Heart right ventricle (tissue), 16 donors: ENCODE data around the gene DHH. TPM values are rescaled to one million over a fixed set of nuclear protein-coding genes. Genes with fewer than 3 reads are reported as not detected.
"Not testable (repeated sequence)": the region's sequence is repeated elsewhere in the genome, so short reads cannot be mapped to it uniquely, and the experiment has no call there.

Source experiments
- ATAC-seq, 8 donors: fragments of 200-7000 bp; cut with Tn5 transposase; one replicate each; pipeline ENCODE4 v1.9.1; 2020; ENCODE audit warnings: mild to moderate bottlenecking in 8 of 8, moderate library complexity in 8 of 8, moderate number of reproducible peaks in 1 of 8
- DNase-seq, 2 donors: peaks; one replicate each; pipeline ENCODE4 v3.0.0-alpha.2; 2020
- H3K27ac ChIP-seq, 10 donors: fragments of 200-600 bp; sonication (generic) in 2 of 10; one replicate each; pipeline versions ENCODE4 v1.5.0 to v1.8.0; 2020 to 2022; ENCODE audit warnings: mild to moderate bottlenecking in 3 of 10
- H3K27me3 ChIP-seq, 7 donors: fragments of 200-600 bp; one replicate each; pipeline ENCODE4 v1.8.0; 2021 to 2022; ENCODE audit warnings: mild to moderate bottlenecking in 2 of 7
- H3K36me3 ChIP-seq, 9 donors: fragments of 200-600 bp; sonication (generic) in 1 of 9; one replicate each; pipeline versions ENCODE4 v1.5.0 to v1.8.0; 2020 to 2022; ENCODE audit warnings: mild to moderate bottlenecking in 2 of 9
- H3K4me1 ChIP-seq, 9 donors: fragments of 200-600 bp; sonication (generic) in 1 of 9; one replicate each; pipeline versions ENCODE4 v1.5.0 to v1.8.0; 2020 to 2022; ENCODE audit warnings: mild to moderate bottlenecking in 4 of 9
- H3K4me3 ChIP-seq, 10 donors: fragments of 200-600 bp; sonication (generic) in 2 of 10; one replicate each; pipeline versions ENCODE4 v1.5.0 to v1.8.0; 2020 to 2022; ENCODE audit warnings: mild to moderate bottlenecking in 7 of 10, moderate library complexity in 2 of 10
- H3K9me3 ChIP-seq, 11 donors: fragments of 200-600 bp in 10 of 11; sonication (generic) in 2 of 11; one replicate each; pipeline versions ENCODE4 v1.5.0 to v1.8.0; 2013 to 2022; ENCODE audit warnings: mild to moderate bottlenecking in 2 of 11, control low read depth in 1 of 11, moderate library complexity in 1 of 11
- CTCF ChIP-seq, 9 donors: fragments of 200-600 bp; sonication (generic) in 2 of 9; IDR thresholded peaks; one replicate each; pipeline versions ENCODE4 v1.5.0 to v1.8.0; 2021 to 2022; ENCODE audit warnings: antibody characterized with exemption in 9 of 9, mild to moderate bottlenecking in 5 of 9, moderate library complexity in 1 of 9
- WGBS, 2 donors: extraction: QIAGEN DNeasy Blood & Tissue Kit; methylation state at CpG; one replicate each; pipeline ENCODE4 v1.1.7; 2013; ENCODE audit warnings: inconsistent platforms in 1 of 2; 5-methylcytosine and 5-hydroxymethylcytosine counted together
- intact Hi-C, 10 donors: fragments of 100-400 bp; cut with DNase I; formaldehyde crosslinking; loops; one replicate each; pipeline versions ENCODE4 v1.11.1 to v1.14.2; 2022
- polyA plus RNA-seq, 2 donors: library from polyadenylated mRNA; stranded (reverse); fragments of 200-250 nt; gene quantifications; one replicate each; pipeline ENCODE4 v1.2.3, GENCODE V29; 2013
- total RNA-seq, 10 donors: library from RNA; stranded (reverse); fragmentation: NEBNext Ultra II Directional in 3 of 10; extraction: Animal tissue kit (Norgen Biotek cat#: 25700) in 3 of 10; gene quantifications; one replicate each; pipeline versions ENCODE4 v1.2.1 to v1.2.4, GENCODE V29; 2021 to 2023
- donor health status: Arrhythmogenic right ventricular cardiomyopathy.
- donor health status: ischemic (EF 13 %, LVEDD 7.1; RV severe dilation, severe dysfunction).
- donor health status: healthy with polysubstance abuse.
- donor health status: DM: no; HTN: yes; CAD: no.
- donor health status: DM: no; HTN: no; CAD: no.
- donor health status: ischemic (EF 25% LVEDD 6.9; RV normal size, moderate dysfunction).
- donor health status: ischemic (EF 25% LVEDD 5.7; RV mildly dilated, moderate dysfunction).
- donor health status: healthy.
- donor health status: DM: yes; HTN: yes; CAD: no.
- donor health status: Ischemic cardiomyopathy.
- donor health status: ischemic (EF 35%, LVEDD 5.7; RV mildly dilated, moderate dysfunction).
- donor health status: nonischemic (EF 11% LVEDD 7.7; RV severe dilation, severe dysfunction).
- donor health status: DM: yes; HTN: yes; CAD: no.
- donor health status: PGD.
- donor health status: ischemic (EF 29% LVEDD 5.4; RV normal size, mild dysfunction).
- donor health status: nonischemic (EF 23%, LVEDD 6.1; RV moderate dilation, normal function).

Gene DHH
- total and polyA plus RNA-seq, 12 donors: 0.32 to 1.6 (median 0.74) TPM

DNA sequence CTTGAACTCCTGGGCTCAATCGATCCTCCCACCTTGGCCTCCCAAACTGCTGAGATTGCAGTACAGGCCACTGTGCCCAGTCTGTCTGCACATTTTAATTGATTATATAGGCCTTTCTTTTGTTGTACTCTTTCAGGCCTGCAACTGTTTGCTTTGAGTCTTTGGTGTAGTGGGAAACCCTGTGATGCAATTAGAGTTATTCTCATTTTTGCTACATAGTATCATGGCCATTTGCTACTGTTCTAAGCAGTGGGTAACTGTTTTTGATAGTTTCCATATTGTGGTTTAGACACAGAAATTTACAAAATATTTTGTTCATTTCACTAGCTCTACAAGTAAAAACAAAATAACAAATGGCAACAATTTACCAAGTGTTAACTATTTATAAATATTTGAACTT lies 42.9 kb upstream of the DHH start:
- Histone ChIP-seq H3K9me3 (no peaks in the 10 kb centered on the region), H3K27me3 (no peaks in the 10 kb centered on the region), H3K36me3 (no peaks in the 10 kb centered on the region), H3K4me1 (peaks cover 0 to 15% (median 10%) of the 10 kb centered on the region in 9 donors), H3K4me3 (no peak overlapping the region), H3K27ac (no peak overlapping the region)
- 96 to 100% methylated on average over 1 of the region's 1 CpG for WGBS, 2 donors
- DNase-seq (no peak), ATAC-seq (no peak)
- no peak for TF ChIP-seq CTCF (IDR thresholded peaks at IDR 0.05)
- intact Hi-C loops: loop anchor here in 3 of 10 donors (10.0 kb wide), 2 partner anchors 47 to 97 kb away; partner anchors contain the start of gene TUBA1A (in 1 of the 3)

DNA sequence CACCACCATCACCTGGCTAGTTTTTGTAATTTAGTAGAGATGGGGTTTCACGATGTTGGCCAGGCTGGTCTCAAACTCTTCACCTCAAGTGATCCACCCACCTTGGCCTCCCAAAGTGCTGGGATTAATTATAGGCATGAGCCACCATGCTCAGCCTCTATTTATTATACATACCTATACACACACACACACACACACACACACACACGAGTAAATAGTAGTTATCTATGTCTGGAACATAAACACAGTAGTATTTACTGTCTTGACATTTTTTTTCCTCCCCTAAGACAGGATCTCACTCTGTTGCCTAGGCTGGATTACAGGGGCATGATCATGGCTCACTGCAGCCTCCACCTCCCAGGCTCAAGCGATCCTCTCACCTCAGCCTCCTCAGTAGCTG lies 42.4 kb upstream of the DHH start:
- intact Hi-C loops: loop anchor here in 3 of 10 donors (10.0 kb wide), 2 partner anchors 48 to 98 kb away; partner anchors contain the start of gene TUBA1A (in 1 of the 3)

GRCh38 chr12:49133590-49133989 lies 39.0 kb upstream of the DHH start:
- WGBS, 2 donors: 86 to 91% methylated on average over 10 of the region's 10 CpGs
- ATAC-seq (no peak), DNase-seq (no peak)
- Histone ChIP-seq H3K36me3 (peaks cover 0 to 15% (median 9%) of the 10 kb centered on the region in 9 donors), H3K9me3 (no peaks in the 10 kb centered on the region), H3K4me1 (peaks cover 4 to 42% (median 31%) of the 10 kb centered on the region in 9 donors), H3K27ac (peak overlapping the region in 4 of 10 donors; percentile 15 to 100 (median 100)), H3K4me3 (peak overlapping the region in 1 of 10 donors; percentile 83), H3K27me3 (no peaks in the 10 kb centered on the region)
- no peak for TF ChIP-seq CTCF (IDR thresholded peaks at IDR 0.05)
- intact Hi-C loops: loop anchor here in 6 of 10 donors (5.0 to 10.0 kb wide), 5 partner anchors 51 to 101 kb away; partner anchors contain the start of genes TUBA1A (in 3 of the 6) and KMT2D (in 1 of the 6)

More for the DNA sequence above, 42.4 kb upstream of the DHH start:
- DNase-seq, H3K9me3 ChIP-seq, H3K4me3 ChIP-seq, H3K27me3 ChIP-seq, H3K36me3 ChIP-seq, H3K27ac ChIP-seq, ATAC-seq: not testable (repeated sequence)
- 96 to 97% methylated on average over 3 of the region's 3 CpGs for WGBS, 2 donors
- peaks cover 4 to 20% (median 15%) of the 10 kb centered on the region in 9 donors for H3K4me1 ChIP-seq

- no peak for ATAC-seq
- intact Hi-C loops: loop anchor here in 6 of 10 donors (5.0 to 10.0 kb wide), 5 partner anchors 52 to 102 kb away; partner anchors contain the start of genes TUBA1A (in 3 of the 6) and KMT2D (in 1 of the 6)
- Histone ChIP-seq H3K36me3 (peaks cover 0 to 20% (median 11%) of the 10 kb centered on the region in 9 donors), H3K9me3 (no peaks in the 10 kb centered on the region), H3K27me3 (no peaks in the 10 kb centered on the region), H3K4me1 (peaks cover 4 to 42% (median 31%) of the 10 kb centered on the region in 9 donors), H3K4me3 (peak overlapping the region in 6 of 10 donors; percentile 5 to 98 (median 52)), H3K27ac (peak overlapping the region in 6 of 10 donors; percentile 15 to 100 (median 100))
- 64 to 67% methylated on average over 5 of the region's 5 CpGs for WGBS, 2 donors
- DNase-seq: no peak
- TF ChIP-seq CTCF (IDR thresholded peaks at IDR 0.05): no peak
These were observed 38.4 kb upstream of the DHH start for GRCh38 chr12:49133014-49133413.
